Superior temporal gyrus (tissue), 1 donor: Measurements from ENCODE around the gene JAM3.
"Not testable (repeated sequence)": the region's sequence is repeated elsewhere in the genome, so short reads cannot be mapped to it uniquely, and the experiment has no call there.

ENCODE experiments used
- DNase-seq: peaks from one replicate; pipeline ENCODE4 v3.0.0-alpha.2; 2016; ENCODE audit errors: extremely low spot score

The JAM3 gene

GRCh38 chr11:134062265-134063123 is 6.4 kb upstream of the JAM3 start:
- no peak for DNase-seq

- DNase-seq = no peak
These were observed 5.8 kb upstream of the JAM3 start for GRCh38 chr11:134063124-134063495.

GRCh38 chr11:134063991-134064747 is 4.7 kb upstream of the JAM3 start:
- no peak for DNase-seq

- DNase-seq = no peak
These were observed 3.5 kb upstream of the JAM3 start for GRCh38 chr11:134065381-134065780.

- DNase-seq = no peak
These were observed 1.7 kb upstream of the JAM3 start for GRCh38 chr11:134066943-134067885.

GRCh38 chr11:134069426-134070341 is 812 bp downstream of the JAM3 start:
- DNase-seq = peak; percentile 78

- DNase-seq = peak; percentile 93
These were observed 1.5 kb downstream of the JAM3 start for GRCh38 chr11:134070342-134070845.

GRCh38 chr11:134071306-134071705 is 2.4 kb downstream of the JAM3 start:
- peak; percentile 58 for DNase-seq

GRCh38 chr11:134071766-134072402 is 3.0 kb downstream of the JAM3 start:
- DNase-seq = peak; percentile 59

GRCh38 chr11:134072844-134073243 is 4.0 kb downstream of the JAM3 start:
- peak; percentile 35 for DNase-seq

- no peak for DNase-seq
These were observed 5.5 kb downstream of the JAM3 start for GRCh38 chr11:134074346-134074745.

- no peak for DNase-seq
These were observed 5.9 kb downstream of the JAM3 start for GRCh38 chr11:134074766-134075165.

- DNase-seq = no peak
These were observed 10.4 kb downstream of the JAM3 start for GRCh38 chr11:134079317-134079716.

- DNase-seq = not testable (repeated sequence)
These were observed 12.4 kb downstream of the JAM3 start for GRCh38 chr11:134081258-134081657.

- no peak for DNase-seq
These were observed 14.1 kb downstream of the JAM3 start for GRCh38 chr11:134082990-134083389.

- no peak for DNase-seq
These were observed 17.5 kb downstream of the JAM3 start for GRCh38 chr11:134086376-134086775.

- not testable (repeated sequence) for DNase-seq
These were observed 23.1 kb downstream of the JAM3 start for GRCh38 chr11:134092006-134092405.

- DNase-seq = no peak
These were observed 28.3 kb downstream of the JAM3 start for GRCh38 chr11:134097166-134097565.

GRCh38 chr11:134098566-134099184 is 29.8 kb downstream of the JAM3 start:
- DNase-seq = no peak

GRCh38 chr11:134100171-134100570 is 31.3 kb downstream of the JAM3 start:
- DNase-seq = peak; percentile 55
